Stimulated activated CD4-positive, alpha-beta T cell treated with anti-CD3 and anti-CD28 coated beads, TNF-alpha, amount 100 ng/mL, for 24 hours (primary cell): Measurements from ENCODE around the gene CMIP.

Source experiments
- DNase-seq, 3 experiments: peaks; one replicate each; pipeline ENCODE4 v3.0.0-alpha.2; 2020; ENCODE audit warnings: low read depth in 3 of 3

The CMIP gene

DNA sequence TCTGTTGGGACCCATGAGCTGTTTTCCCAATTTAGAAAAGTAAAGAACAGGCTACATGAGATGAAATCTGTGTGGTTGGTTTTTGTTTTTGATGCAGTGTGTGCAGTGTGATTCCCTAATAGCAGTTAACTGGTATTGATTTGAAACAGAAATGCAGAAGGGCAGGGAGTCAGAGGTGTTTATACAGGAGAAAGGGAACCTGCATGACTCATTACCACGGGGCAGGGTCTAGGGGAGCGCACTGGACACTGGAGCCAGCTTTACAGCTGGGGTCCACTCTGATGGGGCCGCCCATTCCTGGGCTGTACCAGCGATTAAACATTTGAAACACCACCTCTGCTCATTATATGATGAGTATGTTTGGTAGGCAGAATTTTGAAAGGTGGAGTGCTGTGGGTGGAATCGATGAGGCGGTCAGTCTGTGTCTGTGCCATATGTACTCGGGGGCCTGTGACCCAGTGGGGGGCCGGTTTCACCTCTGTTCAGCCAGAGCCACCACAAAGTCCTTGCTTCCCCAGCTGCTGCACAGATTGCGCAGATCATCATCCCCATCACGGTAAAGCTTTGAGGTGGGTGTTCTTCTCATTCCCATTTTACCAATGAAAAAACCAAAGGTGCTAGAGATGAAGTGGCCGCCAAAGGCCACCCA, 142.5 kb downstream of the CMIP start:
- no peak for DNase-seq

DNA sequence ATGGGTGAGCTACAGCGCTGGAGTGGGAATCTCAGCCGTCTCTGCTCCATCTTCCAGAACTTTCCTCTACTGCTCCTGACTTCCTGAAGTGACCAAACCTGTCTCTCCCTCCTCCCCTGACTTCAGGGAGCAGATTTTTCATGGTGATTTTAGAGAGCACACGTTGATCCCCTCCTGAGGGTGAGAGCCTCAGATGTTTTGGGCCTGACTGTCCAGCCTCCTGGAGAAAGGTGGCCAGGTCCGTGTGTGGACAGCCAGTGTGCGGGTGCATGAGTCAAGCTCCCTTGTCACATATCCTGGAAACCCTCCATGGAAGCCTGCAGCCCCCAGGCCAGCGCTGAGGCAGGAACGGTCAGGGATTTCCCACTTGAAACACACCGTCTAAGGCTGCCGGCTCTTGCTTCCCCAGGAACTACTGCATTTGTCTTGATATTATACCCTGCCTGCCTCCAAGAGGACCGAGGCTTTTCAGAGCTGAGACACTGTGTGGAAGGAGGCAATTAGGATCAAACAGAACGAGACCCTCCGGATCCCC, 143.1 kb downstream of the CMIP start:
- DNase-seq = no peak

DNA sequence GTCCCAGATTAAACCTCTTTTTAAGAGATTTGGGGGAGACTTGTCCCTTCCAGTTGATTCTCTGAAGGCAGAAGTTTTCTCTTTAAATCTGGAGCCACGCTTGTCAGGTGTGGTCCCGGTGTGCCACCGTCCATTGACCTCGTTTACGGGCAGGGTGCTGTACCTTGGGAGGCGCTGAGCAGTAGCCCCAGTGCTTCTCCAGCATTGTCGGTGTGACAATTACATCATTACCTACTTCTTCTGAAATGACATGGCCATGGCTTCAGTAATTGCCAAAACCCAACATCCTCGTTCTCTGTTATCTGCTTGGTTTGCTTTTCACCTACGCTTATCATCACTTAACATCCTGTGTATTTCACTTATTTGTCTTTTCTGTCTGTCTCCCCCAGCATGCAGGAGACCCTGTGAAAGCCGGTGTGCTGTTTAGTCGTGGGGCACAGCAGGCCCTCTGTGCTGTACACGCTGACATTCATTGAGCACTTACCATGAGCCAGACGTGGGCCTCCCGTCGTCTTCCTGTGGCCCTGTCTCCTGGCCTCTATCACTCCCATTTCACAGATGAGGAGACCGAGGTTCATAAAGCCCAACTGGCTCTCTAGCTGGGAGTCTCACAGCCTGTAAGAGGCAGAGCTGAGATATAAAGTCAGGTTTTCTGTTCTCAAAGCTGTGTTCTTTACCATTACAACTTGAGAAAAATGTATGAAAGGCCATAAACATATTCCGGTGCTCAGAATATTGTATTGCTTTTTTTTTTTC, 143.9 kb downstream of the CMIP start:
- no peak for DNase-seq

DNA sequence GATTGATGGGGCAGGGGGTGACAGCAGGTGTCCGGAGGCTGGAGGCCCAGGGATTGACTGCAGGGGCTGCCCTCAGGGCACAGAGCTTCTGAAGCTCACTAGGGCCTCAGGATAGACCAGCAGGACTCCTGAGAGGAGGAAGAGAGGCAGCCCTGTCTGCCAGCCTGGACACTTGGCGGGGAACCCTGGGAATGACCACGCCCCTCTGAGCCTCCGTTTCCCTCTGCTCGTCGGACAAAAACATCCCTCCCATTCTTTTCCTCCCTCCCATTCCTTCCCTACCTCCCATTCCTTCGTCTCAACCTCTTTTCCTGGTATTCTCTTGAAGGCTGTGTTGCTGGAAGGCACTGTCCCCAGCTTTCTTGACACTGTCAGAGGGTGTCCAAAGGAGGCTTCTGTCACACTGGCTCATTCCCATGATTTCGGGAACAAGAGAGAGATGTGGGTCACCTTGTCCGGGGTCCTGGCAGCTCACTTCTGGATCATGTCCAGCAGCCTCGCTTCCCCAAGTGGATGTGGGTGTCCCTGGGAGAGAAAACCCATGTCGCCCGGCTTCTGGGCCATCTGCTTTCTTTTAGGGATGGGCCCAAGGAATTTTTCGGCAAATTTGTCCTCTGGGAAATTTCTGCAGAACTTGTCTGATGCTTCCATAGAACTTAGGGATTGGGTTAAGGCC, 145.5 kb downstream of the CMIP start:
- no peak for DNase-seq

DNA sequence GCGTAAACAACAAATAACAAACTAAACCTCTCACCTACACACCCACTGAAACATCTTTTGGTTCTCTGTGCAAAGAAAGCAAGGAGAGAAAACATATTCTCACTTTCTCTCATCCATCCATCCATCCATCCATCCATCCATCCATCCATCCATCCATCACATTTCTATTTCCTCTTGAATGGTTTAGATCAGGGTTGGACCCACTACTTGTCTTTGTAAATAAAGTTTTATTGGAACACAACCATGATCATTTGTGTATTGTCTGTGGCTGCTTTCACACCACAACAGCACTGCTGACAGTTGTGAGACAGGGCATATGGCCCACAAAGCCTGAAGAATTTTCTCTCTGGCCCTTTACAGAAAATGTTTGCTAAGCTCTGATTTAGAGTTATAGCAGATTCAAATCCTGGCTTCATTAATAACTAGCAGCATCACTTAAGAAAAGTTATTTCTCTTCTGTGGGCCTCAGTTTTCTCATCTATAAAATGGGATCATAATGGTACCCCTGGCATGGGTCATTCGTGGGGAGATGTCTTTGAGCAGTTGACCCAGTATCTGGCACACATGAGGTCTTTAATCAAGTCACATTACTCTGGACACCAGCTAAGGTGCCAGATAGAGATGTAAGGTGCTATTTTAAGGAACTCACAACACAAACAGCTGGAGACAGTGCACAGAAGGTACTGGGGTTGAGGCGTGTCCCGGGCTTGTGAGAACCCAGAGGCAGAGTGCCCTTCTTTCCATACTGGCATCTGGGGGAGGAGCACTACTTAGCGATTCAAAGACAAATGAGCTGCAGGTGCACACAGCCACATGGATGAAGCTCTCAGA, 146.3 kb downstream of the CMIP start:
- DNase-seq = no peak

DNA sequence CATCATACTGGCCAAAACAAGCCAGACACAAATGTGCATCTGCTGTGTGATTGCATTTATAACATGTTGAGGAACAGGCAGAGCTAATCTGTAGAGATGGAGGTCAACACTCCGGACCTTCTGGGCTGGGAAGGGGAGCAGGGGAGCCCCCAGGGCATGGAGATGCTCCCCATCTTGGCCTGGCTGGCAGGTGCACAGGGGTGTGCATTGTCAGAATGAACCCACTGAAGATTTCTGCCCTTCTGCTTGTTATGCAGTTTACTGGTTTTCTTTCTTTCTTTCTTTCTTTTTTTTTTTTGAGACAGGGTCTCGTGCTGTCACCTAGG, 146.9 kb downstream of the CMIP start:
- DNase-seq = no peak

DNA sequence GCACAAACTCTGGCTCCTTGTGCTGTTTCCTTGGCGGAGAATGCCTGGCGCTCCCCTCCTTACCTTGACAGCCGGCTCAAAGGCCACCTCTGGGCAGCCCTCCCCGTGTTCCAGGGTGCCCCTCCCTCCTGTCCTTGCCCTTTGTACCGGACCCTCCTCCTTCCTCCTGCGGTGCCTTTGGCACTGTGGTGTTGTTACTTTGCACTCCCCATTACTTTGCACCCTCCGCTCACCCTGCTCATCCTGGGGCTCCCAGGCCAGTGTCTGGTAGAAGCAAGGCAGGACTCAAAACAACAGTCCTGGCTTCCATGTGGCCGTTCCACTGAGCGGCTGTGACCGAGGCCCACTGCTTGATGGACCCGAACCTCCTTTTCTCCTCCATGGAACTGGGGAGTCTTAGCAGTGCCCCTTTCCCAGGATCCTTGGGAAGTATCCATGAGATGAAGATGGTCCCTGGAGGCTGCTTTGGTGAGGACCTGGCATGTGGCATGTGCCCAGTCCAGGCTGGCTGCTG, 147.8 kb downstream of the CMIP start:
- DNase-seq = no peak

DNA sequence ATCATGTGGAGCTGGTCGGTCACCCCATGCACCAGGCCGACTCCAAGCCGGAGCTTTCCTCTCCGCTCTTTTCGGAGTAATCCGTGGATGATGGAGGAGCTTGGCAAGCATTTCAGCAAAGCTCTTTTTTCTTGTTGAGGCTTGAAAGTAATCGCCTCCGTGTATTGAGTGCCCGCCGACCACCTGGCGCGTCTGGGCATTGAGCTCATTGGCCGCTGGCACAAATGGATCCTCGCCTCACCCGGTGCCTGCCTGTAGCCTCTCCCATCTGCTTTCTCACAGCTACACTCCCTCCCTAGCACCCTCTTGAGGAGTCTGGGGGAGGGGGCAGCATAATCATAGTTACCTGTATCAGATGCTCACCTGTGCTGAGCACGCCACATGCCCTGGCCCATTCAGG, 148.9 kb downstream of the CMIP start:
- DNase-seq = no peak

DNA sequence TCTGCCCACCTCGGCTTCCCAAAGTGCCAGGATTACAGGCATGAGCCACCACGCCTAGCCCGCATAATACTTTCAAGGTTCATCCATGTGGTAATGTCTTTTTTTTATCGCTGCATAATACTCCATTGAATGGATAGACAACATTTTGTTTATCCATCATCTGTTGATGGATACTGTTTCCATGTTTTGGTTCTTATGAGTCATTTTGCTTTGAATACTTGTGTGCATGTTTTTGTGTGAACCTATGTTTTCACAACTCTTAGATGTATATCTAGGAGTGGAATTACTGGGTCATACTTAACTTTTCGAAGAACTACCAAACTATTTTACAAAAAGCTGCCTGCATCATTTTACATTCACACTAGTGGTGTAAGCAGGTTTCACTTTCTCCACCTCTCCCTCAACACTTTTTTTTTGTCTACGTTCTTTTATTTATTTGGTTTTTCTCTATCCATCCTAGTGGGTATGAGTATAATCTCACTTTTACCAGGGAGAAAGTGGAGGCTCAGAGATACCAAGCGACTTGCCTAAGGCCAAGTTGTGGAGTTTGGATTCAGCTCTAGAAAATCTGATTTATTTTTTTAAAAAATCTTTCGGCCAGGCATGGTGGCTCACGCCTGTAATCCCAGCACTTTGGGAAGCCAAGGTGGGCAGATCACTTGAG, 151.2 kb downstream of the CMIP start:
- DNase-seq = no peak

DNA sequence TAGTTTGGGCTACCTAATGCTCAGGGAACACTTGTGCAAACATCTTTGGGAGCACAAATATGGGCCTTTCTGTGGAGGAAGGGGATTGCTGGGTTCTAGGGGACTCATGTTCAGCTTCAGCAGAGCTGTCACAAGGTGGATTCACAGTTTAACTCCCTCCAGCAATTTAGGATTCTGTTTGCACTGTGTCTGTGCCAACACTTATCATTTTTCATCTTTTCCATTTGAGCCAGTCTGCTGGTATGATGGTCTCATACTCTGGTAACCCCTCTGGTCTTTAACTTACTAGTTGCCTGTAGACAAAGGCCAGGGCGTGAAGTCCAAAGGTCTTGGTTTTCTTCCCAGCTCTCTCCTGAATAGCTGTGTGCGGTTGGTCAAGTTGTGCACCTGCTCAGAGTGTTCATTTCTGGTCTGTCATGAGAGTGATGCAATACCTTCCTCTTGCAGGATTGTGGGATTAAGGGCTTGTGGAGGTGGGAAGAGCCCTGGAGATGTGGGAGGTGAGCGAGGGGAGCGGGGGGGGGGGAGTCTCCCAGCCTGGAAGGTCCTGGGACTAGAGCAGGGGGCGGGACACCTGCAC, 152.6 kb downstream of the CMIP start:
- DNase-seq = no peak

DNA sequence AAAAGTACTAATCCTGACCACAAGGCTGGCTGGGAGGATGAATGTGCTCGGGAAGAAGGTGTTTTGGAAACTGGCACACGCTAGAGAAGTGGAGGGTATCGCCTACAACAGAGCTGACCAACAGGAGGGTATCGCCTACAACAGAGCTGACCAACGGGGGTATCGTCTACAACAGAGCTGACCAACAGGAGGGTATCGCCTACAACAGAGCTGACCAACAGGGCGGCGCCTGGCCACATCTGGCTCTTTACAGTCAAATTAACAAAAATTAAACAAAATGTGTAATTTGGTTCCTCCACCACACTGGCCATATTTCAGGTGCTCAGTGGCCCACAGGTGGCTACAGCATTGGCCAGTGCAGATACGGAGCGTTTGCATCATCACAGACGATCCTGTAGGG, 153.5 kb downstream of the CMIP start:
- DNase-seq = no peak

DNA sequence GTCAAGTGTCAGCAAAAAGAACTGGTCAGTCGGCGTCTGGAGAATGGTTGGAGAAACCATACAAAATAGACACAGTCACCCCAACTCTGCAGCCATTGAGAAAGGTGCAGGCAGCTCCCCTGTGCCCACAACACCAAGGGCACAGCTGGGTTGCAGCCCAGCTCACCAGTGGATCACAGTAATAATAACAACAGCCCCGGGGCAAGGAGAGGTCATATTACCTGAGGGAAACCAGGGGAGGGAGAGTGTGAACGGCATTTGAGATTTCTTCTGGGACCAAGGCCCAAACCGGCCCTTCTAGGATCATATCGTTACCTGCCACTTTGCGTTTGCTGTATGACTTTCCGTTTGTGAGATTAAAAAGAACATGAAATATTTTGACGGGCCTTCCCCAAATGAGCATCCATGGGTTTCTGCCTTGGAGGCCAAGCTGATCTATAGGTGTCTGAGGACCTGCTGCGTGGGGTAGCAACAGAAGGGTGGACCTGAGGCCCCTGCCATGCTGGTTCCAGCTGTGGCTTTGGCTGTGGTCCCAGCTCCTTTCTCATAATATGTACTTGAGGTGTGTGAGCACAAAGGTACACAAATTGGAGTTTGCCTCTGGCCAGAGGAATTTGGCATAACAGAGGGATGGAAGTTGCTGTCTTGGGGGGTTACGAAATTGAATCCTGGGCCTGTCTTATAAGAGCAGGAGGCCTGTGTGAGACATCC, 154.6 kb downstream of the CMIP start:
- DNase-seq = no peak

DNA sequence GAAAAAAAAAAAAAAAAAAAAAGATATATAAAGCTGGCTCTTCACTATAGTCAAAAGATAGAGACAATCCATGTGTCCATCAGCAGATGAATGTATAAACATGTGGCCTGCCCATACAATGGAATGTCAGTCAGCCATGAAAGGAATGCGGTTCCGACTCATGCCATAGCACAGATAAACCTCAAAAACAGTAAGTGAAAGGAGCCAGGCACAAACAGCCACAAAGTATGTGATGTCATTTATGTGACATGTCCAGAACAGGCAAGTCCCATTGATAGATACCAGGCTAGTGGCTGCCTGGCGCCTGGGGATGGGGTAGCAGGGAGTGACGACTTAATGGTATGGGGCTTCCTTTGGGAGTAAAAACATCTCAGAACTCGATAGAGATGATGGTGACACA, 155.7 kb downstream of the CMIP start:
- no peak for DNase-seq

DNA sequence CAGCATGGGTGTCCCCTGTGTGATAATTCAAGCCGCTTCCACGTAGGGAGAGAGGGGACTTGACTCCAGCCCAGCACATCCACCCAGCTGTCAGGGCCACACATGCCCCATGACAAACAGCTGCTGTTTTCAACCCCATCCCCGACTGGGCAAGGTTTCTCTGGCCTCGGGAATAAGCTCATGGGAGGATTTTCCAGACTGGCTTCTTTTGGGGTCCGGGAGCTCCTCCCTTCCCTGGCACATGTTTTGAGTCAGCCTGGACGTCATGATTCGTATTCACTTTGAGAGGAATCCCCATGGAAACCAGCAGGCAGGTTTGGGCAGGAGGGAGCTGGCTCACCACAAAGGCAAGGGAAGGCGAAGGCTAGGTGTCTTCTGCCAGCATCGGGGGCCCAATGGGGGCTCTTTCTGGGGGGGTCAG, 156.4 kb downstream of the CMIP start:
- DNase-seq = no peak

DNA sequence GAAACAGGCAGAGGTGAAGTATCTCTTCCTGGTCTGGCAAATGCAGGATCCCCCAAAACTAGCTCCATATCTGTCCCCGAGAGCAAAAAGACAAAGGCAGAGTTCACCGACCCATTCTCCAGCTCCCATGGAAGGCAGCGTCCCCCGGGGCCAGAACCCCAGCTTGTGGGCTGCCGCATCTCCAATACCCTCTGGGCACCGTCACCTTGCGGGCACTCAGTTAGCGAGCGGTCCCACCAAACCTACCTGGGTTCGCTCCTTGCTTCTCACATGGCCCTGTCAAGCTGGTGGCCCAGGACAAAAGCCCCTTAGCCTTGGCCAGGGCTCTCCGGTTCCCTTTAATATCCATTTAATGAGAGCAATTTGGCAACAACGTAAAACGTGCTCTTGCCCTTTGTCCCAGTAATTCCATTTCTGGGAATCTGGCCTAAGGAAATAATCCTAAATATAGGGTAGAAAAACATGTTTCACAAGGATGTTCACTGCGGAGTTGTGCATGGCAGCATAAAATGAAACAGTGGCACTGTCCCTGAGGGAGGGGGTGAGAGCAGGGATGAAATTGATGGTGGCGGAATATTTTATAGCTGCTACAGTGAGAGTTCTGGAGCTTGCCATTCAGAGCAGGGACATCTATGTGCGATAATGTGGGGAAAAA, 157.1 kb downstream of the CMIP start:
- no peak for DNase-seq

DNA sequence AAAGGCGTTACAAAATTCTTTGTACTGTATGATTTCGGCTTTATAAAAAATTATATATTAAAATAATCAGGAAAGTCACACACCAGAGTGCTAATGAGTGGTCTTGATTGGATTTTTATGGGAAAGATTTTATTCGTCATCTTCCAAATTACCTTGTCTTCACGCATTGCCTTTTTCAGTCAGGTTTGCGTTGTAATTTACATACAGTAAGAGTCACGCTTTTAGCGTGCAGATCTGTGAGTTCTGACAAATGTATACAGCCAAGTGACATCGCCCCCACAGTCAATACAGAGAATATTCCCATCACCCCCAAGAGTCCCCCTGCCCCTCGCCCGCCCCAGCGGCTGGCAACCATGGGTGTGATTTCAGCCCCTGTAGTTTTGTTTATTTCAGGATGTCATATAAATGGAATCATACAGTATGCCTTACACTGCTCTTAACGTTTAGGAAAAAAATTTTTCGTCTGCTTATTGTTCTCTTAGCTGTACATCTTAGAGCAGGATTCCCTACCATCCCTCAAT, 157.7 kb downstream of the CMIP start:
- DNase-seq = no peak

DNA sequence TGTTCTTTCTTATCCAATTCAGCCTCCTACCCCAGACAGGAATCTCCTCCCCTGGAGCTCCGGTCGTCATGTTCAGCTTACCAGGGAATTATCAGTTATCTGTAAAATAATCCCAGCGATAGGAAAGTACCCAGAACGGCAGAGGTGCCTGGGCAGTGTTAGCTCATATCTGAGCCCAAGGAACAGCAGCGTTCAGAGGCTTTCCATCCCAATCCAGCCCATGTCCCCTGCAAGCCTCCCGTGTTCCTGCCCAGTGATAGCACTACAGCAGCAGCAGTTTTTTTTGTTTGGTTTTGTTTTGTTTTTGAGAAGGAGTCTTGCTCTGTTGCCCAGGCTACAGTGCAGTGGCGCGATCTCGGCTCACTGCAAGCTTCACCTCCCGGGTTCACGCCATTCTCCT, 158.2 kb downstream of the CMIP start:
- DNase-seq = no peak

DNA sequence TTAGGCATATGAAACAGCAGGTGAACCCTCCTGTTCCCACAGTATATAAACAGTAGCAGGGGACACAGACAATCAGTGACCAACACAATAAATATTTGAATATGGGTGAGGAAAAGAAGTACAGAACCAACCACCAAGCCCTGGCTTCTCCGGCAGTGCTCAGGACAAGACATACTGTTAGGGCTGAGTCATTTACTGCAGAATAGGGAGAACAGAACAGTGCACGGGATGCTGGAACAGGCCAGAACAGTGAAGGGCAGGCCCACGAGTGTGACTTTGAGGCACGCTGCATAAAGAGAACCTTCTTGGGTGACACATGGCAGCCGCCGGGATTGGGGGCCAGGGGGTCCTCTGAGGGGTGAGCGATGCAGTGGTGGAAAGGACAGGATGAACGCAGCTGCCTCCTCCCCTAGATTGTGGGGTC, 160.4 kb downstream of the CMIP start:
- DNase-seq = no peak

DNA sequence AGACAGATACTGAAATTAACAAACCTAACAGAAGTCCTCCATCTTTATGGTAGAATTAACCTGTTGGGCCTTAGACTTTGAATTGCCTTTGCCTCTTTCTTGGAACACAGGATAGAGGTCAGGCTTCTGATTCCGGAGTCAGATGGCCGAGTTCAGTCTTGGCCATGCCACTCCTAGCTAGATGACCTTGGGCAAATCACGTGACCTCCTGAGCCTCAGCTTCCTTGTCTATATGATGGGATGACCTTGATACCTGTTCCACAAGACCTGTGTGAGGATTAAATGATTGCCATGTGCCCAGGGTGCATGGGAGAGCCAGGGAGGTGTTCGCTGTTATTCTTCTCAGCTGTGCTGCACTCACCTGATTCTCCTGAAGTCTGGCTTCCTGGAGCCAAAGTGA, 161.4 kb downstream of the CMIP start:
- DNase-seq = no peak

DNA sequence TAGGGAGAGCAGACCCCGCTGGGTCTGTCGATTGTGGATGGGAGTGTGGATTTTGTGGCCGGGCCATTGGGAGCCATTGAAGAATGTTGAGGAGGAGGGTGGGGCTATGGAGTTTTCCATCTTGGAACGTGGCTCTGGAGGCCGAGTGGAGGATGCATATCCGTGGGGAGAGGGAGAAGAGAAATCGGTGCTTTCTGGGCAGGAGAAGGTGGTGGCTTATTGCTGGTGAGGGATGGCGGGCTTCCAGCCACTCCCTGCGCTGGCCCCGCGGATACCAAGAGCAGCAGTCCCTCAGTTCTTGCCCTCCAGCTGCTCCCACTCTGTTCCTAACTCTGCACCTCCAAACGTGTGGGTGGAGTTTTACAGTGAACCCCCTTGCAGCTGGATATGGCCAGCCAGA, 162.4 kb downstream of the CMIP start:
- DNase-seq = no peak
